DMS53 treated with DMSO at 0.1 percent for 48 hours (cell line): ENCODE measurements around the gene GLP1R.
A peak's percentile ranks its signal among the peaks of the same experiment; 100 is the strongest.

Experiments used
- DNase-seq: peaks from one replicate; lab custom pipeline; 2025; ENCODE audit not compliant: unreplicated experiment; lab: John Stamatoyannopoulos, UW

GLP1R gene

GRCh38 chr6:39048481-39049399, at the start of gene GLP1R:
Gene GLP1R (plus strand): TSS chr6:39048781. CDS start chr6:39048841, 60 bp downstream.
- DNase-seq, result peak; percentile 6

GRCh38 chr6:39003072-39003471, 45.5 kb upstream of the GLP1R start:
- no peak for DNase-seq

DNA sequence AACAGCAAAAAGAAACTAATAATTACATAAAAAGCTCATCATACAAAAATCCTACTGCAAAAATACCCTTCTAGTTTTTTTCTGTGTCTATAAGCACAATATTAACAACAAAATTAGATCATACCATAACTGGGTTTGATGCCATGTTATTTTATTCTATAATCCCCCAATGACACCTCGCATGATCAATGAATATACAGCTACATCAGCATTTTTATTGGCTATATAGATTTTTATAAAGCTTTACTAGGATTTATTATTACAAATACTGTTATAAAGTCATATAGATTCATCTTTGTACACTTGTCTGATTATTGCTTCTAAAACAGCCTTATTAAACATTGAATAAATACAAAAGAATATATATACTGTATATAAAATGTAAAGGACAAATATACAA, 45.1 kb upstream of the GLP1R start:
- no peak for DNase-seq

GRCh38 chr6:39004801-39005200, 43.8 kb upstream of the GLP1R start:
- no peak for DNase-seq

GRCh38 chr6:39005774-39006173, 42.8 kb upstream of the GLP1R start:
- no peak for DNase-seq

DNA sequence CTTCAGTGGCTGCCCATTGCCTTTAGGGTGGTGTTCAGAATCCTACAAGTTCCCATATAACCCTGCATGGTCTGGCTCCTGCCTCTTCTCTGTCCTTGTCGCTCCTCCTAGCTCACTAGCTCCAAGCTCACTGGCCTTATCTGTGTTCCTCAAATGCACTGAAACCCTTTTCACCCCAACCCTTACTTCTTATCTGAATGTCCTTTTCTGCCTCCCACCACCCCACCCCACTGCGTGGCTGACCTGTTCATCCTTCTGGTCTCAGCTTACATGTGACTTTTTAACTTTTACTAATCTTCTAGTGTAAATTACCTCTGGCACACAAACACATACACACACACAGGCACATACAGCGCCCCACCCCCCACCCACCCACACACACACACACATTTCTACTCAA, 41.0 kb upstream of the GLP1R start:
- no peak for DNase-seq

DNA sequence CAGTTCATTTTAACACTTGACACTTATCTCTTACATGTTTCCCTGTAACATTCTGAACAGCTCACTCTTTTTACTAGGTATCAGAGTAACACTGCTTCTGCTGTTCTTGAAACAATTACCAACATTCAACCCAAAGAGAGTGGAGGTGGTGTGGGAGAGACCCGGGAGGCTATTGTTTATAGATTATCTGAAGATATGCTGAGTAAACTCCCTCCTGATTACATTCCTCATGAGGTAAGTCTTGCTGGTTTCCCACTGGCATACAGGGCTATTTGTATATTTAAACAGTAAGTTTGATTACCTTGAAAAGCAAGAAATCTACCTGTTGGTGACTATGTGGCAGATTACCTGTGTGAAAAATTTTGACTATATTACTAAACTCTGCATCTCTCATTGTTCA, 39.8 kb upstream of the GLP1R start:
- no peak for DNase-seq

GRCh38 chr6:39009476-39009875, 39.1 kb upstream of the GLP1R start:
- no peak for DNase-seq

GRCh38 chr6:39016839-39017546, 31.6 kb upstream of the GLP1R start:
- DNase-seq, result no peak

DNA sequence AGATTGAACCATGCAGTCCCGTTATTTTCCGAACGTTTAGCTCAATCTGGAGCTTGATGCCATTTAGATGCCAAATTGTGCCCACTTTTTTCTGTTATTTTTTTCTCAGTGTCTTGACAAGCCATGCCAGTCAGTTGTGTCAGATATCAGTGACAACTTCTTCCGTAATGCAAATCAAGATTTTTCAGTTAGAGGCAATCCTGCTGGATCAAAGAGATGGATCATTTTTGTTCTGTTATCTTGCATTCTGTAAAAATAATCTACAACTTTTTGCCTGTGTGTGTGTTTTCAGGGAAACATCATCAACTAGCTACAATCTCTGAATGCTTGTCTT, 31.1 kb upstream of the GLP1R start:
- no peak for DNase-seq

DNA sequence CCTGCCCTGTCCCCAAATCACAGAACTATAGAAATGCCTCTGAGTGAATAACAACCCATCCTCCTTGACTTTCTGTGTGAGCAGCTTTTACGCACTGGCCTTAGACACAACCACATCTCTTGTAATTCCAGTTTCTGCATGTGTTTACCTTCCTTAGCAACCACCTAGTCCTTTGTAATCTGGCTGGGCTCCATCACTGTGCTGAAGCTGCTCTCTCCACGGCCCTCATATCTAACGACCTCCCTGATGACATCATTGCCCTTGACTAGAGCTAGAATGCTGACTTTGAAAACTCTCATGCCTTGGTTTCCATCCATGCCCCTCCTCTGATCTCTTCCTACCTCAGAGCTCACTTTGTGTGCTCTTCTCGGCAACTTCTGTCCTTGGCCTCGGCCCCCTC, 30.5 kb upstream of the GLP1R start:
- no peak for DNase-seq

GRCh38 chr6:39020136-39020535, 28.4 kb upstream of the GLP1R start:
- DNase-seq, result no peak

DNA sequence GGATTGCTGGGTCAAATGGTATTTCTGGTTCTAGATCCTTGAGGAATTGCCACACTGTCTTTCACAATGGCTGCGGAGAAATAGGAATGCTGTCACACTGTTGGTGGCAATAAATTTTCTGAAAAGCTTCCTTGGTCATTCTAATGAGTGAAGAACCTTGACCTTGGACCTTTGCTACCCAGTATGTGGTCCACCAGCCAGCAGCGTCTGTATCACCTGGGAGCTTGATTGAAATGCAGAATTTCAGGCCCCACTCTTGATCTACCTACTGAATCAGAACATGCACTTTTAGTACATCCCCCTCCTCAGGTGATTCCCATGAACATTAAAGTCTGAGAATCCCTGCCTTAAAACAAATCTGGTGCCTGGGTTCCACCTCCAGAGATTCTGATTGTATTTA, 27.5 kb upstream of the GLP1R start:
- DNase-seq, result no peak

- DNase-seq, result no peak
Observed at GRCh38 chr6:39021779-39022178, 26.8 kb upstream of the GLP1R start.

DNA sequence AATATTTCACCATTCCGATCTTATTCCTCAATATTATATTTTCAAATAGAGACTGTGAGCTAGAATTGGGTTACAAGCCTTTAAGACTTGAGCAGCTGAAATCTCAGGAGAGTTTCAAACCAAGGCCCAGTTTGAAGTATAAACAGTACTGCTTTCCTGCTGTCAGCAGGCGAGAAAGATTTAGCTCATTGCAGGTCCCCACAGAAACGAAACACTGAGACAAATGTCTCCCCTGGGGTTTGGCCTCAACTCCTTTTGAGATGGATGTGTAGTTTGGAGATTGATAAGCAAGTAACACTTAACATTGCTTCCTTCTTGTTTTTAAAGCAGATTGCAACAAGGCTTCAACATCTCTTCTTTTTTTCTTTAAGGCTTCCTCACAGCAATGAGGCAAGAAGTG, 22.4 kb upstream of the GLP1R start:
- no peak for DNase-seq

DNA sequence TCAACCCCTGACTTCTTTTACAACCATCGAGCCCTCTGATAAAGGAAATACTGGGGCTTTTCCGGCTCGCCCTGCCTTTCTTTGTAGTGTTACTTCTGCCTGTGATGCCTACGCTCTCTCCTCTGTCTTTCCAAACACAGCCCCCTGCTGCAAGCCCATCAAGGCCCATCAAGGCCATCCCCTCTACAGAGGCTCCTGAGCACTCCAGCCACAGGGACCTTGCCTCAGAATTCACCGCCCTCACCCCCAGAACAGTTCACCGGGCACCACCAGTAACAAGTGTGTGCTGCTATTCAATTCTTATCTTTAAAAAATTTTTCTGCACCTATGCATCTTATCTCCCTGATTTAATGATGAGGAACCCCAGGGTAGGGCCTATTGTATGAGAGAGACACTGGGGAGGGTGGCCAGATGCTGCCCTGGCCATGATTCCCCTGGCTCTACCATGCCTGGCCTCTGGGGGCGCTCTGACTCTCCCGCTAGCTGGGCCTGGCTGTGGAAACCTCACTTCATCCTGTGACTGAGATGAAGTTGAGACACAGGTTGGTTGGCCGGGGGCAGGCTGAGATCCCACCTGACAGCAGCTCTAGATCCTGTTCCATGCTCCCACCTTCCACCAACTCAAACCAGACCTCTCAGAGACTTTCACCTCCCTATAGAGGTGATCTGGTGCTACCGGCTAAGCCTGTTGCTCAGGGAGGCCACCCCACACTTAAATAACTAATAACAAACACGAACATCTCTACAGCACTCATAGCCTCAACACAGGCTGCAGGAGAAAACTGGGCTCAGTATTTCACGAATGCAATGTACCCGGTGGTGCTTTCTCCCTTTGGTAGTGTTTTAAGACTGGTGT, 19.2 kb upstream of the GLP1R start:
- DNase-seq, result peak; percentile 10

- DNase-seq, result no peak
Observed at GRCh38 chr6:39035681-39036080, 12.9 kb upstream of the GLP1R start.

DNA sequence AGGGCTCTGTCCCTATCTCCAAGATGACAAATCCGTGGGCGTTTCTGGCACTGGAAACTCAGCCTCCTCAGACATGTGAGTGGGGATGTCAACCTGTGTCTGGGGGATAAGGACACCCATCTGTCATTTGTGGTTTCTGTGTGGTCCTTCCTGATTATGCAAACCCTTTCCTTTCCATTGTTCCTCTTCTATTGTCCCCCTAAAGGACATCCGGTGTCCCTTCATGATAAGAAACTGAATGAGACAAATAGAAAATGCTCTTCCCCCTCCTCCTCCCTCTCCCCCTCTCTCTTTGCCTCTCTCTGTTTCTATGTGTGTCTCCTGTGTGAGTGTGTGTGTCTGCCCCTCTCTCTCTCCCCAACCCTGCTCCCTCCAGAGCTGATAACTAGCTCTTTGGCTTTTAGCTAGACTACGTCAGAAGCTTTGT, 11.5 kb upstream of the GLP1R start:
- DNase-seq, result no peak

DNA sequence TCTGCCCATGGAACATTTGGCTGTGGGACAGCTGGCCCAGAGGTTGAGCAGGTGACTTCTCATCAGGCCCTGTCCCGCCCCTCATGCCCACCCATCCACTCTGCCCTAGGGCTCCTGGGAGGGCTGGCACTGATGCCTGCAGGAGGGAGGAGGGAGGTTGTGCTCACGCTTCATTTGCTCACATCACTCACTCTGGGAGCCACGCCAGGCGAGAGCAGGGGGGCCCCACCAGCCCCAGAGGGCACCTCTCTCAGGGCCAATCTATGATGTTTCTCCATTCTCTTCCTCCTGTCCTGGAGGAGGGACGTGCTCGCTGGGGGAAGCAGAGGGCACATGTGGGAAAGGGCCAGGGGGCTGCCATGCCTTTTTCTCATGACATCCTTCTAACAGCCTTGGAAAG, 10.9 kb upstream of the GLP1R start:
- no peak for DNase-seq

DNA sequence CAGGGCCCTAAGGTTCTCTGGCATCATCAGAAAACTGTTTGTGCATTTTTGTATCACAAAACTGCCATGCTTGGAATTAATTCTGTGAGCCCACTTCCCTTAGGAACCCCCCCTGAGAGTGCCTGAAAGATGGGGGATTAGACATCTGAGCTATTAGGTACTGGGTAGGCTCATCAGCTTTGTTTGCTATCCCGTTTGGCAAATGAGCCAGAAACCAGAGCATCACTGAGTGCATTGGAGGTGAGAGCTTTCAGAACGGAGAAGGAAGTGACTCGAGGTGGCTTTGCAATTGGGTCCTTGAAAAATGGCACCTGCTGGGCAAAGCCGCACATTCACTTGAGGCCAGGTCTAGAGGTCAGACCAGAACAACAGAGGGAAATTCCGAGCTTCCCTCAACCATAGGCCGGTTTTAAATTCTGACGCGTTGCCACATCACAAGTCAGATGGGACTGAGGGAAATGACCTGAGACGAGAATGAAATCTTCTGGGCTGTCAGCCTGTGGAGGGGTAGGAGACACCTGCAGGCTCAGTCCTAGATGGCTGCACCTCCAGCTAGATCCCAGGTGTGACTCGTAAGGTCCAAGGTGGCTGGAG, 8.4 kb upstream of the GLP1R start:
- DNase-seq, result no peak

GRCh38 chr6:39041072-39041471, 7.5 kb upstream of the GLP1R start:
- DNase-seq, result no peak
